MCF 10A (cell line): ENCODE results near the gene ST7L. TPM values are rescaled to one million over a fixed set of nuclear protein-coding genes. Genes with fewer than 3 reads are reported as not detected.
"Not testable (repeated sequence)": the region's sequence is repeated elsewhere in the genome, so short reads cannot be mapped to it uniquely, and the experiment has no call there.

Source experiments
- BruUV-seq: library from RNA; stranded (reverse); fragments of 400-500 nt; replicated peaks from 2 replicates; lab custom pipeline; 2021; lab: Mats Ljungman, UMichigan
- CTCF ChIA-PET: fragments of 300-600 bp; sonication (Branson Sonifier 250); formaldehyde crosslinking; extraction: SDS; loops from one replicate; lab custom pipeline; 2021; ENCODE audit warnings: antibody characterized with exemption, inconsistent platforms; lab: Yijun Ruan, JAX
- POLR2A ChIA-PET: fragments of 300-600, 350-650 bp; sonication (Branson Sonifier 250); formaldehyde crosslinking; extraction: SDS; loops from one replicate; lab custom pipeline; 2020; ENCODE audit warnings: antibody characterized with exemption, inconsistent platforms; lab: Yijun Ruan, JAX
- DNase-seq: peaks from one replicate; pipeline ENCODE4 v3.0.0-alpha.2; 2018; ENCODE audit not compliant: unreplicated experiment
- H3K27ac Mint-ChIP-seq: one replicate; pipeline ENCODE4 v1.8.0; 2022; ENCODE audit warnings: mild to moderate bottlenecking, low read depth, mixed read lengths; ENCODE audit not compliant: unreplicated experiment
- H3K27me3 Mint-ChIP-seq: one replicate; pipeline ENCODE4 v1.8.0; 2022; ENCODE audit warnings: mixed read lengths; ENCODE audit not compliant: insufficient read depth, unreplicated experiment
- H3K36me3 Mint-ChIP-seq: one replicate; pipeline ENCODE4 v1.8.0; 2022; ENCODE audit warnings: mild to moderate bottlenecking, moderate library complexity, mixed read lengths; ENCODE audit not compliant: insufficient read depth, unreplicated experiment
- H3K4me1 Mint-ChIP-seq: one replicate; pipeline ENCODE4 v1.8.0; 2022; ENCODE audit warnings: mixed read lengths; ENCODE audit not compliant: insufficient read depth, unreplicated experiment
- H3K4me3 Mint-ChIP-seq: one replicate; pipeline ENCODE4 v1.8.0; 2022; ENCODE audit warnings: mild to moderate bottlenecking, moderate library complexity, mixed read lengths; ENCODE audit not compliant: unreplicated experiment
- H3K9me3 Mint-ChIP-seq: one replicate; pipeline ENCODE4 v1.8.0; 2022; ENCODE audit warnings: mixed read lengths; ENCODE audit not compliant: unreplicated experiment
- intact Hi-C: fragments of 100-400 bp; cut with micrococcal nuclease; formaldehyde crosslinking; loops from 2 replicates; pipeline ENCODE4 v1.14.1; 2022
- total RNA-seq: library from RNA; stranded (reverse); gene quantifications from 2 replicates; pipeline ENCODE4 v1.2.3, GENCODE V29; 2022
- TF ChIP-seq, protein P1 (sequence below): fragments of 200-600 bp; IDR thresholded peaks from one replicate; pipeline ENCODE4 v1.8.0; 2022; ENCODE audit warnings: antibody characterized with exemption, mild to moderate bottlenecking; ENCODE audit not compliant: unreplicated experiment

ST7L gene
- total RNA-seq, 1 experiment from 2014 or later: 25.5 TPM

DNA sequence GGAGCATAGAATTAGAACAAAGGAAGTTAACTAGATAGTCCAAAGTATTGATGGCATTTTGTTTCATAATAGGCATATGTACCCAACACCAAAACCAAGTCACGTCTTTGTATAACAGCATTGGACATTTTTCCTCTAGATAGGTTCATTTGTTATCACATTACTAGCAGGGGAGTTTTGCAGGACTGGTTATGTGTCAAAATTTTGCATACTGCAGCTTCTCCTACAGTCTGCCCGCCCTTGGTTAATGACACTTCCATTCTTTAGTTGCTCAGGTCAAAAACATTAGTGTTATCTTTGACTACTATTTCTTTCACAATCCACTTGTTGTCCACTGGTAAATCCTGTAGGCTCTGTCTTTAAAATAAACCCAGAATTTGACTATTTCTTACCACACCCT, 9.6 kb upstream of the ST7L start:
- no peak for DNase-seq
- TF ChIP-seq, protein P1, sequence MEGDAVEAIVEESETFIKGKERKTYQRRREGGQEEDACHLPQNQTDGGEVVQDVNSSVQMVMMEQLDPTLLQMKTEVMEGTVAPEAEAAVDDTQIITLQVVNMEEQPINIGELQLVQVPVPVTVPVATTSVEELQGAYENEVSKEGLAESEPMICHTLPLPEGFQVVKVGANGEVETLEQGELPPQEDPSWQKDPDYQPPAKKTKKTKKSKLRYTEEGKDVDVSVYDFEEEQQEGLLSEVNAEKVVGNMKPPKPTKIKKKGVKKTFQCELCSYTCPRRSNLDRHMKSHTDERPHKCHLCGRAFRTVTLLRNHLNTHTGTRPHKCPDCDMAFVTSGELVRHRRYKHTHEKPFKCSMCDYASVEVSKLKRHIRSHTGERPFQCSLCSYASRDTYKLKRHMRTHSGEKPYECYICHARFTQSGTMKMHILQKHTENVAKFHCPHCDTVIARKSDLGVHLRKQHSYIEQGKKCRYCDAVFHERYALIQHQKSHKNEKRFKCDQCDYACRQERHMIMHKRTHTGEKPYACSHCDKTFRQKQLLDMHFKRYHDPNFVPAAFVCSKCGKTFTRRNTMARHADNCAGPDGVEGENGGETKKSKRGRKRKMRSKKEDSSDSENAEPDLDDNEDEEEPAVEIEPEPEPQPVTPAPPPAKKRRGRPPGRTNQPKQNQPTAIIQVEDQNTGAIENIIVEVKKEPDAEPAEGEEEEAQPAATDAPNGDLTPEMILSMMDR: no peak
- CTCF ChIA-PET: interaction anchor here (0.9 to 1.6 kb wide), 3 partner anchors 10 to 74 kb away, joined by 3 to 5 read pairs (median 4); partner anchors contain the start of genes CAPZA1, MOV10 and ST7L
- no peaks in the 10 kb centered on the region for H3K27me3 Mint-ChIP-seq
- no peaks in the 10 kb centered on the region for H3K9me3 Mint-ChIP-seq
- no peak overlapping the region for H3K27ac Mint-ChIP-seq
- POLR2A ChIA-PET: interaction anchor here (0.6 to 4.0 kb wide), 8 partner anchors 9 to 234 kb away, joined by 3 to 26 read pairs (median 6); partner anchors contain the start of genes CAPZA1, MOV10 and ST7L
- BruUV-seq: no TSS peak
- intact Hi-C loops: no loop called here
- H3K36me3 Mint-ChIP-seq: peaks cover 49% of the 10 kb centered on the region
- H3K4me1 Mint-ChIP-seq: peaks cover 40% of the 10 kb centered on the region
- H3K4me3 Mint-ChIP-seq: no peak overlapping the region

DNA sequence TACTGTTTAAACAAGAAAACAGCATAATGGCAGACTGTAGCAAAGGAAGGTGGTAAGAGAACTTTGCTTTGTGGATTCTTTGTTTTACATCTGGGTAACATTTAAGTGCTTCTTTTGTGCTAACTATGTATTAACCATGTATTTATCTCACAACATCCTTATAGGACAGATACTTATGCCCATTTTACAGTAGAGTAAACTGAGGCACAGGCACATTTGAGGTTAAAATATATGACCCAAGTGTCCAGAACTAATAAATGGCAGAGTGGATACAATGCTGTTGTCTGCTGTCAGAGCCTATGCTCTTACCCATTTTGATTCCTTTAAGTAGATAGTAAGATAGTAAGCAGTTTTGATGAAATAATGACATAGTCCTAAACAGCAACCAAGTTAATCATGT, 7.9 kb upstream of the ST7L start:
- BruUV-seq: no TSS peak
- POLR2A ChIA-PET: interaction anchor here (0.6 to 4.0 kb wide), 6 partner anchors 8 to 269 kb away, joined by 3 to 26 read pairs (median 8); partner anchors contain the start of genes CAPZA1, MOV10 and ST7L
- CTCF ChIA-PET: interaction anchor here (1.6 kb wide), 1 partner anchor 8 kb away, joined by 4 read pairs; the partner anchor contains the start of genes CAPZA1 and ST7L
- no peaks in the 10 kb centered on the region for H3K27me3 Mint-ChIP-seq
- H3K4me1 Mint-ChIP-seq: peaks cover 34% of the 10 kb centered on the region
- no peak for DNase-seq
- peaks cover 45% of the 10 kb centered on the region for H3K36me3 Mint-ChIP-seq
- TF ChIP-seq, protein P1: no peak
- H3K27ac Mint-ChIP-seq: peak overlapping the region; percentile 53
- intact Hi-C loops: no loop called here
- H3K9me3 Mint-ChIP-seq: no peaks in the 10 kb centered on the region
- no peak overlapping the region for H3K4me3 Mint-ChIP-seq

DNA sequence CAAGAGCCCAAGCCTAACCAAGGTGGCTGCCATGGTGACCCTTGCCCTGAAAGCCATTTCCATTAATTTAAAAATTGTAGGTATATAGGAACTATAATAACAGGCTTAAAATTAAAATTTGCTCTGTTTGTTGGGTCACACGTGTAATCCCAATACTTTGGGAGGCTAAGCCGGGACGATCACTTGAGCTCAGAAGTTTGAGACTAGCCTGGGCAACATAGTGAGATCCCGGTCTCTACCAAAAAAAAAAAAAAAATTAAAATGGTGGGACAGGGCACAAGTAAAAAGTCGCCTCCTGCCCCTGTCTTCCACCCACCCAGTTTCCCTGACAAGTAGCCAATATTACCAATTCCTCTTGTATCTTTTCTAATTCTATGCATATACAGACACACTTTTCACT, 7.3 kb upstream of the ST7L start:
- H3K4me3 Mint-ChIP-seq: no peak overlapping the region
- POLR2A ChIA-PET: interaction anchor here (1.0 to 3.3 kb wide), 3 partner anchors 11 to 47 kb away, joined by 3 to 25 read pairs (median 3); no protein-coding TSS in a partner anchor
- intact Hi-C loops: no loop called here
- H3K4me1 Mint-ChIP-seq: peaks cover 34% of the 10 kb centered on the region
- H3K27me3 Mint-ChIP-seq: no peaks in the 10 kb centered on the region
- CTCF ChIA-PET: interaction anchor here (1.0 to 1.3 kb wide), 3 partner anchors 9 to 90 kb away, joined by 3 to 8 read pairs (median 5); partner anchors contain the start of genes MOV10 and PPM1J
- peak overlapping the region; percentile 53 for H3K27ac Mint-ChIP-seq
- TF ChIP-seq, protein P1: no peak
- no peak for DNase-seq
- no peaks in the 10 kb centered on the region for H3K9me3 Mint-ChIP-seq
- H3K36me3 Mint-ChIP-seq: peaks cover 43% of the 10 kb centered on the region
- BruUV-seq: no TSS peak

DNA sequence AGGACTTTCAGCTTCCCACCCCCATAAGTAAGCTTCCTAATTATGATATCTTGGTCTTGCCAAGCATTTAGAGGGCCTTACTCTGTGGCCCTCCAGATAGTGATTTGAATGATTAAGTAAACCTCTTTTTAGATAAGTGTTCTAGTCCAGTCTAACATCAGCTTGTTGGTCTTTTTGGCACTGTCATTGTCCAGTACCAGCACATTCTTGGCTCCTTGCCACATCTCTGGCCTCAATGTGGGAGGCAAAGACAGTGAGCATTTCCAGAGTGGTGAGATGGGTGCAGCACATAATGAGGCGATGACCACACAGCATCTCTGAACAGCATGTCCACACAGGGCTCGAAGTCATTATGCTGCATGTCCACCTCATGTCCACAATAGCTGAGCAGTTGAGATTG, 6.8 kb upstream of the ST7L start:
- intact Hi-C loops: no loop called here
- no peak overlapping the region for H3K4me3 Mint-ChIP-seq
- H3K4me1 Mint-ChIP-seq: peaks cover 38% of the 10 kb centered on the region
- POLR2A ChIA-PET: interaction anchor here (1.0 to 3.3 kb wide), 2 partner anchors 12 to 48 kb away, joined by 3 to 25 read pairs; no protein-coding TSS in a partner anchor
- H3K36me3 Mint-ChIP-seq: peaks cover 45% of the 10 kb centered on the region
- DNase-seq: peak; percentile 26
- H3K9me3 Mint-ChIP-seq: no peaks in the 10 kb centered on the region
- H3K27me3 Mint-ChIP-seq: no peaks in the 10 kb centered on the region
- no peak overlapping the region for H3K27ac Mint-ChIP-seq
- CTCF ChIA-PET: interaction anchor here (1.0 to 1.3 kb wide), 3 partner anchors 10 to 90 kb away, joined by 3 to 8 read pairs (median 5); partner anchors contain the start of genes MOV10 and PPM1J
- TF ChIP-seq, protein P1: no peak
- BruUV-seq: no TSS peak

DNA sequence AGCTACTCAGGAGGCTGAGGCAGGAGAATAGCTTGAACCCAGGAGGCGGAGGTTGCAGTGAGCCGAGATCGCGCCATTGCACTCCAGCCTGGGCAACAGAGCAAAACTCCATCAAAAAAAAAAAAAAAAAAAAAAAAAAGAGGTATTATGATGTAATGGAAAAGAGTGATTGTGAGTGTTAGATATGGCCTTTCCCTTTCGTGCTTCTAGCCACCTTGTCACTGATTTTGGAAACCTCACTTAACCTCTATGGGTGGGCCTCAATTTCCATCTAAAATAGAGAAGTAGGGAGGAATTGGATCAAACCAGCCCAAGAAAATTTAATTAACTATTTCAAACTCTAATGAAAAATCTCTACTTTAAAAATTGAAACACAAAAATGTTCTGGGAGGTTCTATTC, 5.6 kb upstream of the ST7L start:
- POLR2A ChIA-PET: interaction anchor here (0.6 kb wide), 1 partner anchor 232 kb away, joined by 3 read pairs; no protein-coding TSS in a partner anchor
- H3K9me3 Mint-ChIP-seq, DNase-seq, H3K4me3 Mint-ChIP-seq, H3K27me3 Mint-ChIP-seq, BruUV-seq, intact Hi-C loops, H3K27ac Mint-ChIP-seq: not testable (repeated sequence)
- Mint-ChIP-seq H3K4me1 (peaks cover 36% of the 10 kb centered on the region), H3K36me3 (peaks cover 40% of the 10 kb centered on the region)
- CTCF ChIA-PET: interaction anchor here (1.3 kb wide), 1 partner anchor 98 kb away, joined by 3 read pairs; no protein-coding TSS in a partner anchor
